A673 (cell line): Measurements from ENCODE around the gene TAGLN2. TPM values are rescaled to one million over a fixed set of nuclear protein-coding genes. Genes with fewer than 3 reads are reported as not detected.

Experiments used
- BruUV-seq: library from RNA; stranded (reverse); fragments of 400-500 nt; replicated peaks from 2 replicates; lab custom pipeline; 2021; lab: Mats Ljungman, UMichigan
- CTCF ChIA-PET: fragments of 300-600 bp; sonication (Branson Sonifier 250); formaldehyde crosslinking; loops from one replicate; lab custom pipeline; 2022; ENCODE audit warnings: antibody characterized with exemption; lab: Charles Lee
- POLR2A ChIA-PET: fragments of 300-600 bp; sonication (Branson Sonifier 250); formaldehyde crosslinking; loops from one replicate; lab custom pipeline; 2022; ENCODE audit warnings: antibody characterized with exemption; ENCODE audit not compliant: low non-redundant PET; lab: Charles Lee
- DNase-seq: peaks from one replicate; pipeline ENCODE4 v3.0.0-alpha.2; 2015; ENCODE audit warnings: low spot score
- H3K27ac ChIP-seq: fragments of 200-600 bp; sonication (generic); 2 replicates; pipeline ENCODE4 v1.5.1; 2016; ENCODE audit warnings: mixed run types, low read depth, mild to moderate bottlenecking, mixed read lengths, antibody characterized with exemption, low read length; ENCODE audit not compliant: poor library complexity, severe bottlenecking
- H3K27me3 ChIP-seq: fragments of 200-600 bp; sonication (generic); replicated peaks from 2 replicates; pipeline ENCODE4 v1.6.1; 2017; ENCODE audit warnings: mixed run types, low read depth, mild to moderate bottlenecking, mixed read lengths, antibody characterized with exemption, low read length; ENCODE audit not compliant: insufficient read depth, poor library complexity
- H3K36me3 ChIP-seq: fragments of 200-600 bp; sonication (generic); 2 replicates; pipeline ENCODE4 v1.6.1; 2016; ENCODE audit warnings: mixed run types, mild to moderate bottlenecking, mixed read lengths, antibody characterized with exemption, low read length; ENCODE audit not compliant: insufficient read depth, poor library complexity, severe bottlenecking
- H3K4me1 ChIP-seq: fragments of 200-600 bp; sonication (generic); 2 replicates; pipeline ENCODE4 v1.6.1; 2017; ENCODE audit warnings: mixed run types, mild to moderate bottlenecking, mixed read lengths, antibody characterized with exemption, low read length; ENCODE audit not compliant: insufficient read depth, poor library complexity, severe bottlenecking
- H3K4me3 ChIP-seq: fragments of 200-600 bp; sonication (generic); 2 replicates; pipeline ENCODE4 v1.5.1; 2016; ENCODE audit warnings: low read depth, mixed run types, mild to moderate bottlenecking, mixed read lengths, low read length; ENCODE audit not compliant: poor library complexity, severe bottlenecking
- H3K9me3 ChIP-seq: fragments of 200-600 bp; sonication (generic); 2 replicates; pipeline ENCODE4 v1.6.1; 2016; ENCODE audit warnings: mixed run types, low read depth, mild to moderate bottlenecking, mixed read lengths, antibody characterized with exemption, low read length; ENCODE audit not compliant: poor library complexity, severe bottlenecking
- CTCF ChIP-seq: fragments of 300-800, 200-600 bp; sonication (generic); conservative IDR thresholded peaks from 2 replicates; pipeline ENCODE4 v1.5.1; 2017; ENCODE audit warnings: low read depth, mild to moderate bottlenecking, antibody characterized with exemption, low read length, moderate library complexity, mixed read lengths
- EZH2 ChIP-seq: fragments of 200-600 bp; sonication (generic); IDR thresholded peaks from 2 replicates; pipeline ENCODE4 v1.6.1; 2017; ENCODE audit warnings: borderline replicate concordance, low read depth, mild to moderate bottlenecking, mixed read lengths, antibody characterized with exemption, low read length; ENCODE audit not compliant: poor library complexity, severe bottlenecking
- intact Hi-C: fragments of 100-400 bp; cut with micrococcal nuclease; formaldehyde crosslinking; loops from one replicate; pipeline ENCODE4 v1.10.0; 2022; ENCODE audit not compliant: unreplicated experiment
- total RNA-seq: library from RNA; stranded (reverse); gene quantifications from 2 replicates; pipeline ENCODE4 v1.2.3, GENCODE V29; 2021

The TAGLN2 gene
- total RNA-seq, 1 experiment from 2014 or later = 198 TPM

GRCh38 chr1:159931795-159932173 lies 6.5 kb upstream of the TAGLN2 start:
- peaks cover 11% of the 10 kb centered on the region for H3K4me1 ChIP-seq
- no peak for DNase-seq
- H3K27ac ChIP-seq = no peak overlapping the region
- no peaks in the 10 kb centered on the region for H3K27me3 ChIP-seq
- TF ChIP-seq CTCF = no peak
- no peak for TF ChIP-seq EZH2
- ChIA-PET CTCF (interaction anchor here (0.8 kb wide), 1 partner anchor 76 kb away, joined by 3 read pairs; no protein-coding TSS in a partner anchor), POLR2A (interaction anchor here (0.6 kb wide), 2 partner anchors 100 to 113 kb away, joined by 3 to 12 read pairs; no protein-coding TSS in a partner anchor)
- H3K9me3 ChIP-seq = no peaks in the 10 kb centered on the region
- no peaks in the 10 kb centered on the region for H3K36me3 ChIP-seq
- intact Hi-C loops = no loop called here
- BruUV-seq = no TSS peak
- H3K4me3 ChIP-seq = no peak overlapping the region

- POLR2A ChIA-PET = interaction anchor here (0.6 kb wide), 1 partner anchor 100 kb away, joined by 12 read pairs; no protein-coding TSS in a partner anchor
- no peaks in the 10 kb centered on the region for H3K9me3 ChIP-seq
- H3K4me3 ChIP-seq = no peak overlapping the region
- no peak for DNase-seq
- BruUV-seq = no TSS peak
- no peak overlapping the region for H3K27ac ChIP-seq
- intact Hi-C loops = no loop called here
- H3K27me3 ChIP-seq = no peaks in the 10 kb centered on the region
- CTCF ChIA-PET = interaction anchor here (0.8 kb wide), 1 partner anchor 77 kb away, joined by 3 read pairs; no protein-coding TSS in a partner anchor
- peaks cover 11% of the 10 kb centered on the region for H3K4me1 ChIP-seq
- TF ChIP-seq EZH2 = no peak
- TF ChIP-seq CTCF = no peak
- H3K36me3 ChIP-seq = no peaks in the 10 kb centered on the region
These were observed 5.9 kb upstream of the TAGLN2 start for GRCh38 chr1:159931101-159931794.

- no peak for TF ChIP-seq CTCF
- TF ChIP-seq EZH2 = no peak
- Histone ChIP-seq H3K27me3 (no peaks in the 10 kb centered on the region), H3K27ac (no peak overlapping the region), H3K36me3 (no peaks in the 10 kb centered on the region), H3K4me1 (peaks cover 14% of the 10 kb centered on the region), H3K4me3 (no peak overlapping the region), H3K9me3 (no peaks in the 10 kb centered on the region)
- DNase-seq = no peak
- no TSS peak for BruUV-seq
- intact Hi-C loops = no loop called here
- ChIA-PET POLR2A (no interaction called here), CTCF (no interaction called here)
These were observed 5.3 kb upstream of the TAGLN2 start for GRCh38 chr1:159930634-159931033.
